Hematopoietic multipotent progenitor cell (in vitro differentiated cells): ENCODE data around the gene PXK. TPM values are rescaled to one million over a fixed set of nuclear protein-coding genes. Genes with fewer than 3 reads are reported as not detected.

Experiments
- DNase-seq, 3 donors: peaks; one replicate each; pipeline ENCODE4 v3.0.0-alpha.2; 2011 to 2015; ENCODE audit warnings: low read depth in 2 of 3, low spot score in 2 of 3
- total RNA-seq: library from RNA; depleted of rRNA; stranded (reverse); fragments of >200 nt; gene quantifications from one replicate; pipeline ENCODE4 v1.2.3, GENCODE V29; 2012

PXK gene
- total RNA-seq, 1 donor, result 17.0 TPM

GRCh38 chr3:58377750-58378149 is 45.1 kb downstream of the PXK start:
- no peak for DNase-seq

GRCh38 chr3:58379351-58380073 is 46.8 kb downstream of the PXK start:
- no peak for DNase-seq

- no peak for DNase-seq
Measured at GRCh38 chr3:58383476-58383875, 50.8 kb downstream of the PXK start.

GRCh38 chr3:58383904-58384303 is 51.2 kb downstream of the PXK start:
- DNase-seq, result no peak

- no peak for DNase-seq
Measured at GRCh38 chr3:58384381-58385090, 51.8 kb downstream of the PXK start.

- peak in 1 of 3 donors; percentile 44 for DNase-seq
Measured at GRCh38 chr3:58386626-58387365, 54.1 kb downstream of the PXK start.

- DNase-seq, result no peak
Measured at GRCh38 chr3:58387650-58388546, 55.2 kb downstream of the PXK start.

- no peak for DNase-seq
Measured at GRCh38 chr3:58388550-58389091, 55.9 kb downstream of the PXK start.

GRCh38 chr3:58391156-58391865 is 58.6 kb downstream of the PXK start:
- DNase-seq, result no peak

- no peak for DNase-seq
Measured at GRCh38 chr3:58392181-58392580, 59.5 kb downstream of the PXK start.

GRCh38 chr3:58394339-58394738 is 61.6 kb downstream of the PXK start:
- DNase-seq, result no peak

GRCh38 chr3:58398669-58399333 is 66.1 kb downstream of the PXK start:
- no peak for DNase-seq

GRCh38 chr3:58403513-58404109 is 70.9 kb downstream of the PXK start:
- no peak for DNase-seq

- DNase-seq, result no peak
Measured at GRCh38 chr3:58404396-58404795, 71.7 kb downstream of the PXK start.

GRCh38 chr3:58408906-58409305 is 76.2 kb downstream of the PXK start:
- no peak for DNase-seq

GRCh38 chr3:58409663-58410062 is 77.0 kb downstream of the PXK start:
- DNase-seq, result no peak

- DNase-seq, result no peak
Measured at GRCh38 chr3:58411036-58411435, 78.3 kb downstream of the PXK start.
